Left lung (tissue), 10 donors: ENCODE results near the gene PPT1. TPM values are rescaled to one million over a fixed set of nuclear protein-coding genes. Genes with fewer than 3 reads are reported as not detected.

Source experiments
- ATAC-seq: fragments of 200-7000 bp; cut with Tn5 transposase; one replicate; pipeline ENCODE4 v1.9.1; 2020; ENCODE audit warnings: moderate library complexity
- DNase-seq, 4 donors: peaks; one replicate each; pipeline ENCODE4 v3.0.0-alpha.2; 2013 to 2020
- H3K27ac ChIP-seq, 2 donors: fragments of 200-600 bp; sonication (generic) in 1 of 2; one replicate each; pipeline versions ENCODE4 v1.5.0 to v1.8.0; 2020 to 2021
- H3K27me3 ChIP-seq, 2 donors: fragments of 200-600 bp; sonication (generic) in 1 of 2; one replicate each; pipeline versions ENCODE4 v1.5.0 to v1.8.0; 2020 to 2021
- H3K36me3 ChIP-seq, 2 donors: fragments of 200-600 bp; sonication (generic) in 1 of 2; one replicate each; pipeline versions ENCODE4 v1.5.0 to v1.8.0; 2020 to 2021
- H3K4me1 ChIP-seq, 2 donors: fragments of 200-600 bp; one replicate each; pipeline ENCODE4 v1.8.0; 2021
- H3K4me3 ChIP-seq, 2 donors: fragments of 200-600 bp; sonication (generic) in 1 of 2; one replicate each; pipeline versions ENCODE4 v1.5.0 to v1.8.0; 2020 to 2021; ENCODE audit warnings: mild to moderate bottlenecking in 1 of 2
- H3K9me3 ChIP-seq, 2 donors: fragments of 200-600 bp; sonication (generic) in 1 of 2; one replicate each; pipeline versions ENCODE4 v1.5.0 to v1.8.0; 2020 to 2021
- intact Hi-C, 2 donors: fragments of 100-400 bp; cut with DNase I; formaldehyde crosslinking; loops; one replicate each; pipeline versions ENCODE4 v1.11.2 to v1.14.2; 2022
- polyA plus RNA-seq, 6 donors: library from polyadenylated mRNA; unstranded; fragments of 120-200 nt; gene quantifications; one replicate each; pipeline ENCODE4 v1.2.1, GENCODE V29; 2013; ENCODE audit not compliant: insufficient read length in 6 of 6
- total RNA-seq, 2 donors: library from RNA; stranded (reverse); fragmentation: NEBNext Ultra II Directional; extraction: Animal tissue kit (Norgen Biotek cat#: 25700); gene quantifications; one replicate each; pipeline ENCODE4 v1.2.1, GENCODE V29; 2021
- TF ChIP-seq, protein P1 (sequence below), 2 donors: fragments of 200-600 bp; sonication (generic) in 1 of 2; IDR thresholded peaks; one replicate each; pipeline versions ENCODE4 v1.5.0 to v1.8.0; 2021; ENCODE audit warnings: antibody characterized with exemption in 2 of 2
- donor health status: DM: no; HTN: yes; CAD: no.
- donor health status: DM: no; HTN: no; CAD: no.

Gene PPT1
- total and polyA plus RNA-seq, 8 donors = 87.3 to 195 (median 99.8) TPM

DNA sequence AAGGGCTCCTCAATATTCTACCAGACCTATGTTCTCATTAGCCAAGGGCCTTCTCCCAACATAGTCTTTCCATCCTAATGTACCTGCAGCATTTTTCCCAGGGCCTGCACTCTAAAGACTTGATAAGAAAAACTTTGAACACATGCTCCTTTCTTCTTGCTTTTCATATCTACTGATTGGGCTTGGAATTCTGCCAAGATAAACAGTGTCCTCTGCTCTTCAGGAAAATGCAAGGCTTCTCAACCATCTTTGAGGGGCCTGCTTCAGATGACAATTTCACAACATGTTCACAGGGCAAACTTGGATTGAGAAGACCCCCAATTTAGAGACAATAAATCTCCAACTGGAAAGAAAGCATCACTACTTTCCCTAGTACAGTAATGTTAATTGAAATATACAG lies 25.8 kb upstream of the PPT1 start:
- intact Hi-C loops = no loop called here
- ATAC-seq = no peak
- Histone ChIP-seq H3K9me3 (no peaks in the 10 kb centered on the region), H3K27ac (no peak overlapping the region), H3K36me3 (no peaks in the 10 kb centered on the region), H3K4me3 (no peak overlapping the region), H3K27me3 (peaks cover 0 to under 1% of the 10 kb centered on the region in 2 donors), H3K4me1 (no peaks in the 10 kb centered on the region)
- DNase-seq = peak in 1 of 4 donors; percentile 8
- TF ChIP-seq, protein P1, sequence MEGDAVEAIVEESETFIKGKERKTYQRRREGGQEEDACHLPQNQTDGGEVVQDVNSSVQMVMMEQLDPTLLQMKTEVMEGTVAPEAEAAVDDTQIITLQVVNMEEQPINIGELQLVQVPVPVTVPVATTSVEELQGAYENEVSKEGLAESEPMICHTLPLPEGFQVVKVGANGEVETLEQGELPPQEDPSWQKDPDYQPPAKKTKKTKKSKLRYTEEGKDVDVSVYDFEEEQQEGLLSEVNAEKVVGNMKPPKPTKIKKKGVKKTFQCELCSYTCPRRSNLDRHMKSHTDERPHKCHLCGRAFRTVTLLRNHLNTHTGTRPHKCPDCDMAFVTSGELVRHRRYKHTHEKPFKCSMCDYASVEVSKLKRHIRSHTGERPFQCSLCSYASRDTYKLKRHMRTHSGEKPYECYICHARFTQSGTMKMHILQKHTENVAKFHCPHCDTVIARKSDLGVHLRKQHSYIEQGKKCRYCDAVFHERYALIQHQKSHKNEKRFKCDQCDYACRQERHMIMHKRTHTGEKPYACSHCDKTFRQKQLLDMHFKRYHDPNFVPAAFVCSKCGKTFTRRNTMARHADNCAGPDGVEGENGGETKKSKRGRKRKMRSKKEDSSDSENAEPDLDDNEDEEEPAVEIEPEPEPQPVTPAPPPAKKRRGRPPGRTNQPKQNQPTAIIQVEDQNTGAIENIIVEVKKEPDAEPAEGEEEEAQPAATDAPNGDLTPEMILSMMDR (IDR thresholded peaks at IDR 0.05) = no peak

DNA sequence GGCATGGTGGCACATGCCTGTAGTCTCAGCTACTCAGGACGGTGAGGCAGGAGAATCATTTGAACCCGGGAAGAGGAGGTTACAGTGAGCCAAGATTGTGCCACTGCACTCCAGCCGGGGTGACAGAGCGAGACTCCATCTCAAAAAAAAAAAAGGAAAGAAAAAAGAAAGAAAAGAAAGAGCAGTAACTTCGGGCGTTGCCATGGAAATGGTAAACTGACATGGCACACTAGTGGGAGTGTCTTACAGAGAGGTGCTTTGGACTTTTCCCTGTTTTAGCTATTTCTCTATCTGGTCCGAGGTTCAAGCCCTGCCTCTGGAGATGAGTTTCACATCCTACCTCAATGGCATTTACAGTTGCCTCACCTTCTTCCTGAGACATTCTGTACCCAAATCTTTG lies 23.1 kb upstream of the PPT1 start:
- no peaks in the 10 kb centered on the region for H3K4me1 ChIP-seq
- no peaks in the 10 kb centered on the region for H3K27me3 ChIP-seq
- no peaks in the 10 kb centered on the region for H3K36me3 ChIP-seq
- no peak for ATAC-seq
- no peaks in the 10 kb centered on the region for H3K9me3 ChIP-seq
- intact Hi-C loops = no loop called here
- no peak overlapping the region for H3K27ac ChIP-seq
- no peak for DNase-seq
- H3K4me3 ChIP-seq = no peak overlapping the region
- TF ChIP-seq, protein P1 (IDR thresholded peaks at IDR 0.05) = no peak

DNA sequence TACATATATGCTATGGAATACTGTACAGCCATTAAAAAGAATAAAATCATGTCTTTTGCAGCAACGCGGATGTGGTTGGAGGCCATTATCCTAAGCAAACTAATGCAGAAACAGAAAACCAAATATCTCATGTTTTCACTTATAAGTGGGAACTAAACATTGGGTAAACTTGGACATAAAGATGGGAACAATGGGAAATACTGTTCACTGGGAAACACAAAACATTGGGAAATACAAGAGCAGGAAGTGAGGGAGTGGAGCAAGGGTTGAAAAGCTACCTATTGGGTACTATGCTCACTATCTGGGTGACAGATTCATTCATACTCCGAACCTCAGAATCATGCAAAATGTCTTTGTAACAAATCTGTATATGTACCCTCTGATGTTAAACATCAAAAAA lies 17.3 kb upstream of the PPT1 start:
- intact Hi-C loops = no loop called here
- H3K4me1 ChIP-seq = no peaks in the 10 kb centered on the region
- no peak overlapping the region for H3K27ac ChIP-seq
- no peaks in the 10 kb centered on the region for H3K36me3 ChIP-seq
- H3K27me3 ChIP-seq = no peaks in the 10 kb centered on the region
- ATAC-seq = no peak
- TF ChIP-seq, protein P1 (IDR thresholded peaks at IDR 0.05) = no peak
- no peak for DNase-seq
- peaks cover 0 to 23% of the 10 kb centered on the region in 2 donors for H3K9me3 ChIP-seq
- H3K4me3 ChIP-seq = no peak overlapping the region

DNA sequence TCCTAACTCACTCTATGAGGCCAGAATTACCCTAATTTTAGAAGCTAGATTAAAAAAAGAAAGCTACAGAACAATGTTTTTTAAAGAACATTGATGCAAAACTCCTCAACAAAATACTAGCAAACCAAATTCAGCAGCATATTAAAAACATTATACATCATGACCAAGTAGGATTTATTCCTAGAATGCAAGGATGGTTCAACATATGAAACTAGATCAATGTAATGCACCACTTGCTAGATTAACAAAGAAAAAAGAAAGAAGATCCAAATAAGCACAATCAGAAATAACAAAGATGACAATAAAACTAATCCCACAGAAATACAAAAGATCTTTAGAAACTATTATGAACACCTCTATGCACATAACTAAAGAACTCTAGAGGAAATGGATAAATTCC lies 13.3 kb upstream of the PPT1 start:
- TF ChIP-seq, protein P1 (IDR thresholded peaks at IDR 0.05) = no peak
- Histone ChIP-seq H3K27me3 (no peaks in the 10 kb centered on the region), H3K9me3 (peaks cover 0 to 24% of the 10 kb centered on the region in 2 donors), H3K27ac (no peak overlapping the region), H3K4me1 (no peaks in the 10 kb centered on the region), H3K36me3 (no peaks in the 10 kb centered on the region), H3K4me3 (no peak overlapping the region)
- ATAC-seq (no peak), DNase-seq (no peak)
- intact Hi-C loops = no loop called here

DNA sequence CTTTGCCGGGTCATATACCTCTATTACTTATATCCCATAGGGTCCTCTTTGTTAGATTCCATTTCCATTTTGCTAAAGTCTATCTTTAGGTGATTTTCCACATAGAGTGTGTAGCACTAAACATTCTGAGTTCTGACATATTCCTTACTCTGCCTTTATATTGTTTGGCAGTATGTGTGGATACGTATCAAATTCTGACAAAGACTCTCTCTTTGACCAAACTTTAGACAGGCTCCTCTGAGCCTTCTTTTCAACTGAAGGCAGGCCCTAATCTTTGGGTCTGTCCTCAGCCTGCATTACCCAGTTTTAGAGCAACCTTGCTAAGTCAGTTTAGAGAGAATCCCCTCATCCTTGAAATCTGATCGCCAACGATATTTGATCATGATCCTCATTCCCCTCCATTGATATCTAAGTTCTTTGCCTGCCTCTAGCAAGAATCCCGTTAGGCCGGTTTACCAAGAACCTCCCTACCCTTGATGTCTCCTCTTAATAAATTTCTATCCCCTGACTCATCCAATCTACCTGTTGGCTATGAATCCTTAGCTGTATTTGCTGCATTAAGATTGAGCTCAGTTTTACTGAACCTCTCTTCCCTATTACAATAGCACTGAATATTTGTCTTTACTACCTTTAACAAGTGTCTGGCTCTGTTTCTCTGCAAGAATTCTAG lies 10.4 kb upstream of the PPT1 start:
- no peaks in the 10 kb centered on the region for H3K4me1 ChIP-seq

More for the DNA sequence above, 10.4 kb upstream of the PPT1 start:
- H3K27me3 ChIP-seq = no peaks in the 10 kb centered on the region
- intact Hi-C loops = no loop called here
- H3K36me3 ChIP-seq = no peaks in the 10 kb centered on the region
- peak overlapping the region; percentile 29 to 63 for H3K27ac ChIP-seq
- ATAC-seq (peak; percentile 95), DNase-seq (peak in 1 of 4 donors; percentile 36)
- H3K9me3 ChIP-seq = peaks cover 0 to 30% of the 10 kb centered on the region in 2 donors
- H3K4me3 ChIP-seq = no peak overlapping the region
- TF ChIP-seq, protein P1 (IDR thresholded peaks at IDR 0.05) = no peak
